Heart left ventricle (tissue), 13 donors: ENCODE measurements around the gene FLACC1.

Experiments used
- CTCF ChIP-seq, 12 donors: fragments of 200-600 bp; sonication (generic) in 4 of 12; IDR thresholded peaks; one replicate each; pipeline versions ENCODE4 v1.5.0 to v1.8.0; 2018 to 2022; ENCODE audit warnings: antibody characterized with exemption in 12 of 12, mild to moderate bottlenecking in 5 of 12
- POLR2A ChIP-seq, 2 donors: fragments of 450-650 bp; IDR thresholded peaks; one replicate each; pipeline ENCODE4 v1.6.1; 2017; ENCODE audit warnings: antibody characterized with exemption in 2 of 2, mild to moderate bottlenecking in 2 of 2, moderate library complexity in 2 of 2
- donor health status: ischemic (EF 13 %, LVEDD 7.1; RV severe dilation, severe dysfunction).
- donor health status: DM: no; HTN: yes; CAD: no.
- donor health status: DM: no; HTN: no; CAD: no.
- donor health status: ischemic (EF 25% LVEDD 6.9; RV normal size, moderate dysfunction).
- donor health status: ischemic (EF 25% LVEDD 5.7; RV mildly dilated, moderate dysfunction).
- donor health status: ischemic (EF 35%, LVEDD 5.7; RV mildly dilated, moderate dysfunction).
- donor health status: nonischemic (EF 11% LVEDD 7.7; RV severe dilation, severe dysfunction).
- donor health status: DM: yes; HTN: yes; CAD: no.
- donor health status: PGD.
- donor health status: ischemic (EF 29% LVEDD 5.4; RV normal size, mild dysfunction).
- donor health status: nonischemic (EF 23%, LVEDD 6.1; RV moderate dilation, normal function).

DNA sequence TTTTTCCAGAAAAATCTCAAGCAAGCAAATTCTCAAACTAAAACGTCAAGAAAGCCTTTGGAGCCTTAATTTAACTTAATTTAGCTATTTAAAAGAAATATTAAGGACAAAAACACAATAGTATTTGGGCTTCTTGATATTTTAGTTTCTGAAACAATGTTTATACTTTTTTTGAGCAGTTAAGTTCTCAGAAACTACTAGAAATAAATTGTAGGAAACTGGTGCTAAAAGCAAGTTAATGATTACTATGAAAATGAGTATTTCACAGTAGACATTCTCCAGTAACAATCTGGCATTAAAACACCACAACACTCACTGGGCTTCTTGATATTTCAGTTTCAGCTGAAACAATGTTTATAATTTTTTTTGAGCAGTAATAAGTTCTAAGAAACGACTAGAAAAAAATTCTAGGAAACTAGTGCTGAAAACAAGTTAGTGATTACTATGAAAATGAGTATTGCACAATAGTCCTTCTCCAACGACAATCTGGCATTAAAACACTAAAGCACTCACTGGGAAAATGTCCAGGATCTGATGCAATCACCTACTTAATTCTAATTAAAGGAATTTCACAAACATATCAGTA is 49.0 kb upstream of the FLACC1 start:
- TF ChIP-seq CTCF (IDR thresholded peaks at IDR 0.05) (no peak), POLR2A (IDR thresholded peaks at IDR 0.05) (no peak)
